ENCODE results near the gene PIP4P1. TPM values are rescaled to one million over a fixed set of nuclear protein-coding genes. Genes with fewer than 3 reads are reported as not detected.

Gene PIP4P1
- total RNA-seq, 1 experiment from 2014 or later, result 32.4 TPM

GRCh38 chr14:20498622-20499021 lies 37.4 kb upstream of the PIP4P1 start:
- TF ChIP-seq, protein P1, sequence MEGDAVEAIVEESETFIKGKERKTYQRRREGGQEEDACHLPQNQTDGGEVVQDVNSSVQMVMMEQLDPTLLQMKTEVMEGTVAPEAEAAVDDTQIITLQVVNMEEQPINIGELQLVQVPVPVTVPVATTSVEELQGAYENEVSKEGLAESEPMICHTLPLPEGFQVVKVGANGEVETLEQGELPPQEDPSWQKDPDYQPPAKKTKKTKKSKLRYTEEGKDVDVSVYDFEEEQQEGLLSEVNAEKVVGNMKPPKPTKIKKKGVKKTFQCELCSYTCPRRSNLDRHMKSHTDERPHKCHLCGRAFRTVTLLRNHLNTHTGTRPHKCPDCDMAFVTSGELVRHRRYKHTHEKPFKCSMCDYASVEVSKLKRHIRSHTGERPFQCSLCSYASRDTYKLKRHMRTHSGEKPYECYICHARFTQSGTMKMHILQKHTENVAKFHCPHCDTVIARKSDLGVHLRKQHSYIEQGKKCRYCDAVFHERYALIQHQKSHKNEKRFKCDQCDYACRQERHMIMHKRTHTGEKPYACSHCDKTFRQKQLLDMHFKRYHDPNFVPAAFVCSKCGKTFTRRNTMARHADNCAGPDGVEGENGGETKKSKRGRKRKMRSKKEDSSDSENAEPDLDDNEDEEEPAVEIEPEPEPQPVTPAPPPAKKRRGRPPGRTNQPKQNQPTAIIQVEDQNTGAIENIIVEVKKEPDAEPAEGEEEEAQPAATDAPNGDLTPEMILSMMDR (conservative IDR thresholded peaks at IDR 0.05; ENCODE audit: low read depth, low read length), result no peak
- no peak for DNase-seq (ENCODE audit: low spot score)
- POLR2A ChIA-PET (ENCODE audit: low non-redundant PET), result no interaction called here
- no peaks in the 10 kb centered on the region for H3K36me3 ChIP-seq (ENCODE audit: insufficient read depth, low read length, poor library complexity, severe bottlenecking)
- no peaks in the 10 kb centered on the region for H3K4me1 ChIP-seq (ENCODE audit: insufficient read depth, low read length, poor library complexity, severe bottlenecking)
- H3K27me3 ChIP-seq (replicated peaks; ENCODE audit: insufficient read depth, low read depth, low read length, poor library complexity), result no peaks in the 10 kb centered on the region
- CTCF ChIA-PET, result no interaction called here
- H3K4me3 ChIP-seq (ENCODE audit: low read depth, low read length, poor library complexity, severe bottlenecking), result no peak overlapping the region
- H3K27ac ChIP-seq (ENCODE audit: low read depth, low read length, poor library complexity, severe bottlenecking), result no peak overlapping the region
- no peaks in the 10 kb centered on the region for H3K9me3 ChIP-seq (ENCODE audit: low read depth, low read length, poor library complexity, severe bottlenecking)
- no TSS peak for BruUV-seq (replicated peaks)
- intact Hi-C loops (cut with micrococcal nuclease; ENCODE audit: unreplicated experiment), result no loop called here

DNA sequence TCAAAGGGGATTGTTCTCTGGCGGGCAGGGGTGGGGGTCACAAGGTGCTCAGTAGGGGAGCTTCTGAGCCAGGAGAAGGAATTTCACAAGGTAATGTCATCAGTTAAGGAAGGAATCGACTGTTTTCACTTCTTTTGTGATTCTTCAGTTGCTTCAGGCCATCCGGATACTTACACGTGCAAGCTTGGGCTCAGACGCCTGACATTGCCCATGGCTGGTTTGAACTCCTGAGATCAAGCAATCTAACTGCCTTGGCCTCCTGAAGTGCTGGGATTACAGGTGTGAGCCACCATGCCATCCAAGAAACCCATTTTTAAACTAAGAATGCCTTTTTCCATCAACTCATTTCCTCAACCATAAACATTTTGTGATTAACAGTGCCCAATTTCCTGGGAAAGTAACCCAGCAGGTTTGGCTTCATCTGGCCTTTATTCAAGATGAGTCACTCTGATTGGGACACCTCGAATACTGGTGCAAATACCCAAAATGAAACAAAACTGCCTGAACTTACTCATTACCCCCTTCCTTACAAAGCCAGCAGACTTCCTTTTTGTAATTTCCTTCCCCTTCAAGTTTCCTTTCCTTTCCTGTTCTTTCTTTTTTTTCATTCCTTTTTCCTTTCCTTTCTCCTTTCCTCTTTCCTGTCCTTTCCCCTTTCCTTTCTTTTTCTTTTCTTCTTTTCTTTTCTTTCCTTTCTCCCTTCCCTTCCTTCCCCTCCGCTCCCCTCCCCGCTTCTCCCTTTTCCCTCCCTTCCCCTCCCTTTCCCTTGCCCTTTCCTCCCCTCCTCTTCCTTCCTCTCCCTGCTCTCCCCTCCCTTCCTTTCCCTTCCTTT lies 33.9 kb upstream of the PIP4P1 start:
- ChIA-PET CTCF (no interaction called here), POLR2A (ENCODE audit: low non-redundant PET) (interaction anchor here (0.7 kb wide), 1 partner anchor 1128 kb away, joined by 3 read pairs; no protein-coding TSS in a partner anchor)
- Histone ChIP-seq H3K4me1 (ENCODE audit: insufficient read depth, low read length, poor library complexity, severe bottlenecking) (no peaks in the 10 kb centered on the region), H3K36me3 (ENCODE audit: insufficient read depth, low read length, poor library complexity, severe bottlenecking) (no peaks in the 10 kb centered on the region), H3K27me3 (replicated peaks; ENCODE audit: insufficient read depth, low read depth, low read length, poor library complexity) (no peaks in the 10 kb centered on the region), H3K4me3 (ENCODE audit: low read depth, low read length, poor library complexity, severe bottlenecking) (no peak overlapping the region), H3K9me3 (ENCODE audit: low read depth, low read length, poor library complexity, severe bottlenecking) (no peaks in the 10 kb centered on the region), H3K27ac (ENCODE audit: low read depth, low read length, poor library complexity, severe bottlenecking) (no peak overlapping the region)
- TF ChIP-seq, protein P1 (conservative IDR thresholded peaks at IDR 0.05; ENCODE audit: low read depth, low read length), result no peak
- TF ChIP-seq EZH2 (IDR thresholded peaks at IDR 0.05; ENCODE audit: borderline replicate concordance, low read depth, low read length, poor library complexity, severe bottlenecking), result no peak
- BruUV-seq (replicated peaks), result no TSS peak
- peak; percentile 19 for DNase-seq (ENCODE audit: low spot score)
- intact Hi-C loops (cut with micrococcal nuclease; ENCODE audit: unreplicated experiment), result no loop called here

DNA sequence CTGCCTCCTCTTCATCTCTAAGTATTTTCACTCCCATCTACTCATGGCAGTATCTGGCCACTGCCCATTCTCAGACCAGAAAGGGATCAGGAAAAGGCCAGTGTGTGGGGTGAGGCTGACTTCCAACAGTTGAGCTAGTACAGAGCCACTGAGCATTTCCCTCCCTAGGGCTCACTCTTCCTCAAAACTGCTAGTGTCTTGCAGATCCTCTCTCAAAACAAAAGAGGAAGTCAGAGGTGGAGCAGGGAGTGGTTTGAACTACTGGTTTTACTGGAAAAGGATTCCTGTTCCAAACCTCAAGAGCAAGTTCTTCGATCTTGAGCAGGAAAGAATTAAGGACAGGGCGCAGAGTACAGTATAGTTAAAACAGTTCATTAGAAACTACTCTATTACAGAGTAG lies 32.4 kb upstream of the PIP4P1 start:
- ChIA-PET CTCF (no interaction called here), POLR2A (ENCODE audit: low non-redundant PET) (no interaction called here)
- H3K27ac ChIP-seq (ENCODE audit: low read depth, low read length, poor library complexity, severe bottlenecking), result no peak overlapping the region
- no peak overlapping the region for H3K4me3 ChIP-seq (ENCODE audit: low read depth, low read length, poor library complexity, severe bottlenecking)
- H3K4me1 ChIP-seq (ENCODE audit: insufficient read depth, low read length, poor library complexity, severe bottlenecking), result no peaks in the 10 kb centered on the region
- H3K9me3 ChIP-seq (ENCODE audit: low read depth, low read length, poor library complexity, severe bottlenecking), result no peaks in the 10 kb centered on the region
- H3K27me3 ChIP-seq (replicated peaks; ENCODE audit: insufficient read depth, low read depth, low read length, poor library complexity), result no peaks in the 10 kb centered on the region
- BruUV-seq (replicated peaks), result no TSS peak
- no peaks in the 10 kb centered on the region for H3K36me3 ChIP-seq (ENCODE audit: insufficient read depth, low read length, poor library complexity, severe bottlenecking)
- intact Hi-C loops (cut with micrococcal nuclease; ENCODE audit: unreplicated experiment), result no loop called here
- TF ChIP-seq, protein P1 (conservative IDR thresholded peaks at IDR 0.05; ENCODE audit: low read depth, low read length), result no peak
- no peak for TF ChIP-seq EZH2 (IDR thresholded peaks at IDR 0.05; ENCODE audit: borderline replicate concordance, low read depth, low read length, poor library complexity, severe bottlenecking)
- DNase-seq (ENCODE audit: low spot score), result no peak

All from A673 (cell line).